Activated naive CD4-positive, alpha-beta T cell treated with anti-CD3 and anti-CD28 coated beads, Interleukin-2, amount 10 ng/mL, durations not matched to agents 7 days and 5 days (primary cell): ENCODE data around the gene ANKRD11.
"Not testable (repeated sequence)": the region's sequence is repeated elsewhere in the genome, so short reads cannot be mapped to it uniquely, and the experiment has no call there.

Source experiments
- CTCF ChIA-PET: fragments of 350-600 bp; sonication (Branson Sonifier 250); formaldehyde crosslinking; loops from one replicate; lab custom pipeline; 2021; ENCODE audit warnings: antibody characterized with exemption; lab: Charles Lee
- DNase-seq: peaks from one replicate; pipeline ENCODE4 v3.0.0-alpha.2; 2020
- H3K27ac Mint-ChIP-seq: one replicate; pipeline ENCODE4 v1.8.0; 2021; ENCODE audit warnings: mild to moderate bottlenecking, moderate library complexity, mixed read lengths
- H3K27me3 Mint-ChIP-seq: one replicate; pipeline ENCODE4 v1.8.0; 2021; ENCODE audit warnings: mild to moderate bottlenecking, mixed read lengths
- H3K36me3 Mint-ChIP-seq: one replicate; pipeline ENCODE4 v1.8.0; 2021; ENCODE audit warnings: mixed read lengths
- H3K4me1 Mint-ChIP-seq: one replicate; pipeline ENCODE4 v1.8.0; 2021; ENCODE audit warnings: mixed read lengths
- H3K4me3 Mint-ChIP-seq: one replicate; pipeline ENCODE4 v1.8.0; 2021; ENCODE audit warnings: mild to moderate bottlenecking, moderate library complexity, mixed read lengths
- H3K9me3 Mint-ChIP-seq: one replicate; pipeline ENCODE4 v1.8.0; 2021; ENCODE audit warnings: mixed read lengths

The ANKRD11 gene

GRCh38 chr16:89244754-89245153, 245.6 kb downstream of the ANKRD11 start:
- Mint-ChIP-seq H3K9me3 (peaks cover 4% of the 10 kb centered on the region), H3K27me3 (peaks cover 7% of the 10 kb centered on the region), H3K36me3 (peaks cover 1% of the 10 kb centered on the region), H3K27ac (no peak overlapping the region), H3K4me3 (no peak overlapping the region), H3K4me1 (peaks cover 31% of the 10 kb centered on the region)
- CTCF ChIA-PET = no interaction called here
- no peak for DNase-seq

GRCh38 chr16:89244264-89244663, 246.1 kb downstream of the ANKRD11 start:
- H3K4me3 Mint-ChIP-seq, CTCF ChIA-PET, H3K36me3 Mint-ChIP-seq, H3K9me3 Mint-ChIP-seq, DNase-seq, H3K27ac Mint-ChIP-seq, H3K27me3 Mint-ChIP-seq: not testable (repeated sequence)
- peaks cover 32% of the 10 kb centered on the region for H3K4me1 Mint-ChIP-seq

- H3K4me3 Mint-ChIP-seq = no peak overlapping the region
- CTCF ChIA-PET = no interaction called here
- peaks cover 32% of the 10 kb centered on the region for H3K4me1 Mint-ChIP-seq
Observed at GRCh38 chr16:89243664-89244063, 246.7 kb downstream of the ANKRD11 start.

GRCh38 chr16:89242795-89243200, 247.6 kb downstream of the ANKRD11 start:
- no peak for DNase-seq

More at GRCh38 chr16:89243664-89244063, 246.7 kb downstream of the ANKRD11 start:
- DNase-seq = no peak
- H3K36me3 Mint-ChIP-seq = peaks cover 1% of the 10 kb centered on the region
- H3K27ac Mint-ChIP-seq = no peak overlapping the region
- H3K27me3 Mint-ChIP-seq = peaks cover 4% of the 10 kb centered on the region
- H3K9me3 Mint-ChIP-seq = peaks cover 2% of the 10 kb centered on the region

GRCh38 chr16:89241187-89242007, 249.0 kb downstream of the ANKRD11 start:
- peak overlapping the region; percentile 100 for H3K27ac Mint-ChIP-seq
- H3K9me3 Mint-ChIP-seq = peaks cover 2% of the 10 kb centered on the region
- peaks cover 23% of the 10 kb centered on the region for H3K4me1 Mint-ChIP-seq
- CTCF ChIA-PET = interaction anchor here (1.0 to 1.7 kb wide), 5 partner anchors 18 to 148 kb away, joined by 3 to 6 read pairs (median 4); partner anchors contain the start of gene ACSF3
- peak overlapping the region; percentile 99 for H3K4me3 Mint-ChIP-seq
- peak; percentile 85 for DNase-seq
- H3K36me3 Mint-ChIP-seq = peaks cover 1% of the 10 kb centered on the region
- H3K27me3 Mint-ChIP-seq = no peaks in the 10 kb centered on the region

More at GRCh38 chr16:89242795-89243200, 247.6 kb downstream of the ANKRD11 start:
- H3K9me3 Mint-ChIP-seq = peaks cover 2% of the 10 kb centered on the region
- H3K36me3 Mint-ChIP-seq = peaks cover 1% of the 10 kb centered on the region
- peak overlapping the region; percentile 19 for H3K4me3 Mint-ChIP-seq
- CTCF ChIA-PET = no interaction called here
- H3K4me1 Mint-ChIP-seq = peaks cover 30% of the 10 kb centered on the region
- H3K27ac Mint-ChIP-seq = no peak overlapping the region
- H3K27me3 Mint-ChIP-seq = no peaks in the 10 kb centered on the region

GRCh38 chr16:89237733-89238132, 252.6 kb downstream of the ANKRD11 start:
- CTCF ChIA-PET = no interaction called here
- no peaks in the 10 kb centered on the region for H3K27me3 Mint-ChIP-seq
- no peak for DNase-seq
- H3K36me3 Mint-ChIP-seq = peaks cover 17% of the 10 kb centered on the region
- peaks cover 11% of the 10 kb centered on the region for H3K9me3 Mint-ChIP-seq
- no peak overlapping the region for H3K27ac Mint-ChIP-seq
- H3K4me3 Mint-ChIP-seq = no peak overlapping the region
- peaks cover 16% of the 10 kb centered on the region for H3K4me1 Mint-ChIP-seq

GRCh38 chr16:89233678-89234490, 256.5 kb downstream of the ANKRD11 start:
- H3K9me3 Mint-ChIP-seq = peaks cover 26% of the 10 kb centered on the region
- H3K27me3 Mint-ChIP-seq = no peaks in the 10 kb centered on the region
- no peak overlapping the region for H3K27ac Mint-ChIP-seq
- no peak for DNase-seq
- no peak overlapping the region for H3K4me3 Mint-ChIP-seq
- peaks cover 48% of the 10 kb centered on the region for H3K36me3 Mint-ChIP-seq
- H3K4me1 Mint-ChIP-seq = peaks cover 3% of the 10 kb centered on the region
- CTCF ChIA-PET = no interaction called here

GRCh38 chr16:89232107-89232506, 258.3 kb downstream of the ANKRD11 start:
- Mint-ChIP-seq H3K36me3 (peaks cover 65% of the 10 kb centered on the region), H3K27me3 (no peaks in the 10 kb centered on the region), H3K27ac (no peak overlapping the region), H3K4me3 (no peak overlapping the region), H3K4me1 (peaks cover 3% of the 10 kb centered on the region), H3K9me3 (peaks cover 42% of the 10 kb centered on the region)
- CTCF ChIA-PET = no interaction called here
- DNase-seq = no peak

GRCh38 chr16:89230255-89230654, 260.1 kb downstream of the ANKRD11 start:
- Mint-ChIP-seq H3K27ac (no peak overlapping the region), H3K9me3 (peaks cover 54% of the 10 kb centered on the region), H3K4me3 (no peak overlapping the region), H3K4me1 (peaks cover 3% of the 10 kb centered on the region), H3K36me3 (peaks cover 79% of the 10 kb centered on the region), H3K27me3 (no peaks in the 10 kb centered on the region)
- CTCF ChIA-PET = no interaction called here
- DNase-seq = no peak

- Mint-ChIP-seq H3K27ac (no peak overlapping the region), H3K9me3 (peaks cover 36% of the 10 kb centered on the region), H3K27me3 (no peaks in the 10 kb centered on the region), H3K4me1 (peaks cover 3% of the 10 kb centered on the region), H3K36me3 (peaks cover 66% of the 10 kb centered on the region), H3K4me3 (no peak overlapping the region)
- no peak for DNase-seq
- CTCF ChIA-PET = no interaction called here
Observed at GRCh38 chr16:89224665-89225064, 265.7 kb downstream of the ANKRD11 start.

GRCh38 chr16:89222931-89223330, 267.4 kb downstream of the ANKRD11 start:
- Mint-ChIP-seq H3K4me1 (peaks cover 13% of the 10 kb centered on the region), H3K27me3 (no peaks in the 10 kb centered on the region), H3K27ac (no peak overlapping the region), H3K36me3 (peaks cover 52% of the 10 kb centered on the region), H3K4me3 (no peak overlapping the region), H3K9me3 (peaks cover 21% of the 10 kb centered on the region)
- CTCF ChIA-PET = no interaction called here
- DNase-seq = no peak

GRCh38 chr16:89221604-89222003, 268.8 kb downstream of the ANKRD11 start:
- Mint-ChIP-seq H3K27ac (no peak overlapping the region), H3K4me3 (no peak overlapping the region), H3K9me3 (peaks cover 9% of the 10 kb centered on the region), H3K36me3 (peaks cover 39% of the 10 kb centered on the region), H3K4me1 (peaks cover 17% of the 10 kb centered on the region), H3K27me3 (no peaks in the 10 kb centered on the region)
- no peak for DNase-seq
- CTCF ChIA-PET = no interaction called here

GRCh38 chr16:89219365-89219764, 271.0 kb downstream of the ANKRD11 start:
- H3K4me1 Mint-ChIP-seq = peaks cover 27% of the 10 kb centered on the region
- CTCF ChIA-PET = interaction anchor here (2.0 kb wide), 1 partner anchor 21 kb away, joined by 5 read pairs; no protein-coding TSS in a partner anchor

More at GRCh38 chr16:89219365-89219764, 271.0 kb downstream of the ANKRD11 start:
- DNase-seq = no peak
- Mint-ChIP-seq H3K9me3 (no peaks in the 10 kb centered on the region), H3K27me3 (peaks cover 3% of the 10 kb centered on the region), H3K27ac (peak overlapping the region; percentile 24), H3K4me3 (peak overlapping the region; percentile 37), H3K36me3 (peaks cover 22% of the 10 kb centered on the region)
